ENCODE results near the gene CRX.

- no peak for TF ChIP-seq POU2F2 (IDR thresholded peaks at IDR 0.05; ENCODE audit: low read depth, low read length)
- no peak for TF ChIP-seq POLR2A (IDR thresholded peaks at IDR 0.05; ENCODE audit: low read depth, low read length)
These were observed 5.1 kb downstream of the CRX start for GRCh38 chr19:47826800-47827199.

Measured in GM12891 (cell line).